ENCODE data around the gene KRTAP3-2. TPM values are rescaled to one million over a fixed set of nuclear protein-coding genes. Genes with fewer than 3 reads are reported as not detected.
"Not testable (repeated sequence)": the region's sequence is repeated elsewhere in the genome, so short reads cannot be mapped to it uniquely, and the experiment has no call there.

Gene KRTAP3-2
- total and polyA plus RNA-seq, 8 donors, result not detected

DNA sequence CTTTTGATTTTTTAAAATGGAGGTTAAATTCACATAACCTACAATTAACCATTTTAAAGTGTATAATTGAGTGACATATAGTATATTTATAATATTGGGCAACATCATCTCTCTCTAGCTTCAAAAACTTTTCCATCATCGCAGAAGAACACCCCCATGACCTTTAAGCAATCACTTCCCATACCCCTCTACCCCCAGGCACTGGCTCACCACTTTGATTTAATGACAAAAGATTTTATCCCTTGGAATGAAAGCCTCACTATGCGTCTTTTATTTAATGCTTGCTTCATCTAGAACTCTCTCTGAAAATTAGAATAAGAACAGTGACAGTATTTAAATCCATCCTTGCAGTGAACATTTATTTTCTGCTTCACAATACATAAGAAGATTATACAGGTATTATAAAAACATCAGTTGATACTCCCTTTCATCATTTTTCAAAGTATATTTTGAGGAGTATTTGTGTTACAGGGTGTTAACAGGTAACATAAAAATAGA lies 38.2 kb upstream of the KRTAP3-2 start:
- intact Hi-C loops (cut with DNase I), result no loop called here
- H3K9me3 ChIP-seq, result no peaks in the 10 kb centered on the region
- no peak overlapping the region for H3K27ac ChIP-seq
- no peaks in the 10 kb centered on the region for H3K4me1 ChIP-seq
- ATAC-seq (no peak), DNase-seq (no peak)
- H3K36me3 ChIP-seq, result no peaks in the 10 kb centered on the region
- no peaks in the 10 kb centered on the region for H3K27me3 ChIP-seq
- TF ChIP-seq, protein P1, sequence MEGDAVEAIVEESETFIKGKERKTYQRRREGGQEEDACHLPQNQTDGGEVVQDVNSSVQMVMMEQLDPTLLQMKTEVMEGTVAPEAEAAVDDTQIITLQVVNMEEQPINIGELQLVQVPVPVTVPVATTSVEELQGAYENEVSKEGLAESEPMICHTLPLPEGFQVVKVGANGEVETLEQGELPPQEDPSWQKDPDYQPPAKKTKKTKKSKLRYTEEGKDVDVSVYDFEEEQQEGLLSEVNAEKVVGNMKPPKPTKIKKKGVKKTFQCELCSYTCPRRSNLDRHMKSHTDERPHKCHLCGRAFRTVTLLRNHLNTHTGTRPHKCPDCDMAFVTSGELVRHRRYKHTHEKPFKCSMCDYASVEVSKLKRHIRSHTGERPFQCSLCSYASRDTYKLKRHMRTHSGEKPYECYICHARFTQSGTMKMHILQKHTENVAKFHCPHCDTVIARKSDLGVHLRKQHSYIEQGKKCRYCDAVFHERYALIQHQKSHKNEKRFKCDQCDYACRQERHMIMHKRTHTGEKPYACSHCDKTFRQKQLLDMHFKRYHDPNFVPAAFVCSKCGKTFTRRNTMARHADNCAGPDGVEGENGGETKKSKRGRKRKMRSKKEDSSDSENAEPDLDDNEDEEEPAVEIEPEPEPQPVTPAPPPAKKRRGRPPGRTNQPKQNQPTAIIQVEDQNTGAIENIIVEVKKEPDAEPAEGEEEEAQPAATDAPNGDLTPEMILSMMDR (IDR thresholded peaks at IDR 0.05), result no peak
- no peak overlapping the region for H3K4me3 ChIP-seq

DNA sequence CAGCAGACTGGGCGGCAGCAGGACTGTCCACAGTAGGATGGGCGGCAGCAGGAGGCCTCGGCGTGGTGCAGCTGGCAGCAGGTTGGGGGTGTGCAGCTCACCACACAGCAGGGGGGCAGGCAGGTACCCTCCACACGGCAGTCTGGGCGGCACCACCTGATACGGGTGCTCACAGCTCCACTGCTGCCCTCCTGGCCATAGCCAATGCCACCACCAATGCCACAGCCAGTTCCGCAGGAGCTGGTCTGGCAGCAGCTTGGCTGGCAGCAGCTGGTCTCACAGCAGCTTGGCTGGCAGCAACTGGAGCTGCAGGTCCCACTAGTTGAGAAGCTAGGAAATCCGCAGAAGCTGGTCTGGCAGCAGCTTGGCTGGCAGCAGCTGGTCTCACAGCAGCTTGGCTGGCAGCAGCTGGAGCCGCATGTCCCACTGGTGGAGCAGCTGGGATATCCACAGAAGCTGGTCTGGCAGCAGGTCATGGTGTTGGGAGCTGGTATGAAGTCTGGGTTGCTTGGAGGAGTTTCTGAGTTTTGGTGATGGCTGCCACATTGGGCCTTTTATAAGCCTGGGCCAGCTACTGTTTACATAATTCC lies 34.7 kb upstream of the KRTAP3-2 start, which contains the start of gene KRTAP1-3:
TSS of gene KRTAP1-3 (minus strand) at position 529 of the 590 bp plus-strand sequence. CDS start at position 476, 53 bp downstream.
- DNase-seq; H3K9me3 ChIP-seq; H3K4me3 ChIP-seq; intact Hi-C loops (cut with DNase I); ATAC-seq; H3K27ac ChIP-seq; H3K36me3 ChIP-seq; H3K4me1 ChIP-seq: not testable (repeated sequence)
- H3K27me3 ChIP-seq, result peaks cover 0 to 17% of the 10 kb centered on the region in 2 donors

DNA sequence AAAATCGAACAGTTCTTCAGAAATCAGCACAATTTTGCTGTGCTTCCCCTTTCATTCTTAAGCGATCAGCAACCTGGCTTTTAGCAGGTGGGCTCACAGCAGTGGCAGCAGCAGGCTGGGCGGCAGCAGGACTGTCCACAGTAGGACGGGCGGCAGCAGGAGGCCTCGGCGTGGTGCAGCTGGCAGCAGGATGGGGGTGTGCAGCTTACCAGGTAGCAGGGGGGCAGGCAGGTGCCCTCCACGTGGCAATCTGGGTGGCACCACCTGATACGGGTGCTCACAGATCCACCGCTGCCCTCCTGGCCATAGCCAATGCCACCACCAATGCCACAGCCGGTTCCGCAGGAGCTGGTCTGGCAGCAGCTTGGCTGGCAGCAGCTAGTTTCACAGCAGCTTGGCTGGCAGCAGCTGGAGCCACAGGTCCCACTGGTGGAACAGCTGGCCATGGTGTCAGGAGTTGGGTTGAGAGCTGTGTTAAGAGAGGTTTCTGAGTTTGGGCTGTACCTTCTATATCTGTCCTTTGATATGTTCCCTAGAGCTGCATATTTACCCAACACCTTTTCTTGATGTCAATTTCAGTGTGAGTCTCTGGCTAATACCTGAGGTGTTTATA lies 30.0 kb upstream of the KRTAP3-2 start, which contains the start of gene KRTAP1-4:
TSS of gene KRTAP1-4 (minus strand) at position 563 of the 613 bp plus-strand sequence. CDS start at position 446, 117 bp downstream.
- TF ChIP-seq, protein P1 (IDR thresholded peaks at IDR 0.05), result no peak
- intact Hi-C loops (cut with DNase I), result no loop called here
- no peak for DNase-seq

DNA sequence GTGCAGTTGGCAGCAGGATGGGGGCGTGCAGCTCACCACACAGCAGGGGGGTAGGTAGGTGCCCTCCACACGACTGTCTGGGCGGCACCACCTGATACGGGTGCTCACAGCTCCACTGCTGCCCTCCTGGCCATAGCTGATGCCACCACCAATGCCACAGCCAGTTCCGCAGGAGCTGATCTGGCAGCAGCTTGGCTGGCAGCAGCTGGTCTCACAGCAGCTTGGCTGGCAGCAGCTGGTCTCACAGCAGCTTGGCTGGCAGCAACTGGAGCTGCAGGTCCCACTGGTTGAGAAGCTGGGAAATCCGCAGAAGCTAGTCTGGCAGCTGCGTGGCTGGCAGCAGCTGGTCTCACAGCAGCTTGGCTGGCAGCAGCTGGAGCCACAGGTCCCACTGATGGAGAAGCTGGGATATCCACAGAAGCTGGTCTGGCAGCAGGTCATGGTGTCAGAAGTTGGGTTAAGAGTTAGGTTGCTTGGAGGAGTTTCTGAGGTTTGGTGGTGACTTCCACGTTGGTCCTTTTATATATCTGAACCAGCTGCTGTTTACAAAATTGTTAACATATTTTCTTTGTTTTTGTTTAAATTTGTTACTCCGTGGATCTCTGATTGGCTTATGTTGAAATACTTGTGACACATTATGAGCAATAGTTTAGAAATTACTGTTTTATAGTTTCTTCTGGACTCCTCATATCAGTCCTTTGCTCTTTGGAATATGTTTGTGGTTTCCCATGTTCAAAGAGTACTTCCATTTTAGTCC lies 27.2 kb upstream of the KRTAP3-2 start, which contains the start of gene KRTAP1-5:
TSS of gene KRTAP1-5 (minus strand) at position 494 of the 757 bp plus-strand sequence. CDS start at position 441, 53 bp downstream.
- TF ChIP-seq, protein P1 (IDR thresholded peaks at IDR 0.05), result no peak

More for the DNA sequence above, 30.0 kb upstream of the KRTAP3-2 start, which contains the start of gene KRTAP1-4:
- Histone ChIP-seq H3K4me3 (no peak within 1 kb of the TSS), H3K27me3 (peaks cover 0 to 21% of the 10 kb centered on the region in 2 donors), H3K27ac (no peak within 1 kb of the TSS), H3K9me3 (no peaks in the 10 kb centered on the region), H3K36me3 (no peaks in the 10 kb centered on the region), H3K4me1 (no peaks in the 10 kb centered on the region)
- no peak for ATAC-seq

DNA sequence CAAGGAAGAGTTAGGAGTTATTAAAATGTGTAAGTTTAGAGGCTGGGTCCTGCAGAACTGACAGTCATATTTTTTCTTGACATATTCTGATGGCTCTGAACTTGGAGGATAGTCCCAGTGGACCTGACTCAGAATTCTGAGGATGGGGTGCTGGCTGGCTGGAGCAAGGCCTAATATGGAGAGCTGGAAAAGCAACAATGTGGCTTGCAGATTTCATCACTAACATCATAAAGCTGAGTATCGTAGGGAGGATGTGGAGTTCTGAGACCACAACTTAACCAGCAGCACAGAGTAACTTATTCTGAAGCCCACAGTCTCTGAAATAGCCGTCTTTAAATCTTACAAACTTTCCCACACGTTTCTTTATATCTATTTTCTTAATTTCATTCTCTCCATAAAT lies 25.0 kb upstream of the KRTAP3-2 start:
- Histone ChIP-seq H3K4me3 (no peak overlapping the region), H3K27ac (no peak overlapping the region), H3K36me3 (no peaks in the 10 kb centered on the region), H3K9me3 (no peaks in the 10 kb centered on the region), H3K27me3 (peaks cover 0 to 7% of the 10 kb centered on the region in 2 donors), H3K4me1 (no peaks in the 10 kb centered on the region)
- ATAC-seq (no peak), DNase-seq (no peak)
- intact Hi-C loops (cut with DNase I), result no loop called here
- TF ChIP-seq, protein P1 (IDR thresholded peaks at IDR 0.05), result no peak

More for the DNA sequence above, 27.2 kb upstream of the KRTAP3-2 start, which contains the start of gene KRTAP1-5:
- Histone ChIP-seq H3K27ac (no peak within 1 kb of the TSS), H3K9me3 (no peaks in the 10 kb centered on the region), H3K4me3 (no peak within 1 kb of the TSS), H3K27me3 (peaks cover 0 to 21% of the 10 kb centered on the region in 2 donors), H3K4me1 (no peaks in the 10 kb centered on the region), H3K36me3 (no peaks in the 10 kb centered on the region)
- DNase-seq (peak in 1 of 4 donors; percentile 64), ATAC-seq (no peak)
- intact Hi-C loops (cut with DNase I), result no loop called here

Data from left lung (tissue), 10 donors.